ENCODE measurements around the gene SIM2.

DNA sequence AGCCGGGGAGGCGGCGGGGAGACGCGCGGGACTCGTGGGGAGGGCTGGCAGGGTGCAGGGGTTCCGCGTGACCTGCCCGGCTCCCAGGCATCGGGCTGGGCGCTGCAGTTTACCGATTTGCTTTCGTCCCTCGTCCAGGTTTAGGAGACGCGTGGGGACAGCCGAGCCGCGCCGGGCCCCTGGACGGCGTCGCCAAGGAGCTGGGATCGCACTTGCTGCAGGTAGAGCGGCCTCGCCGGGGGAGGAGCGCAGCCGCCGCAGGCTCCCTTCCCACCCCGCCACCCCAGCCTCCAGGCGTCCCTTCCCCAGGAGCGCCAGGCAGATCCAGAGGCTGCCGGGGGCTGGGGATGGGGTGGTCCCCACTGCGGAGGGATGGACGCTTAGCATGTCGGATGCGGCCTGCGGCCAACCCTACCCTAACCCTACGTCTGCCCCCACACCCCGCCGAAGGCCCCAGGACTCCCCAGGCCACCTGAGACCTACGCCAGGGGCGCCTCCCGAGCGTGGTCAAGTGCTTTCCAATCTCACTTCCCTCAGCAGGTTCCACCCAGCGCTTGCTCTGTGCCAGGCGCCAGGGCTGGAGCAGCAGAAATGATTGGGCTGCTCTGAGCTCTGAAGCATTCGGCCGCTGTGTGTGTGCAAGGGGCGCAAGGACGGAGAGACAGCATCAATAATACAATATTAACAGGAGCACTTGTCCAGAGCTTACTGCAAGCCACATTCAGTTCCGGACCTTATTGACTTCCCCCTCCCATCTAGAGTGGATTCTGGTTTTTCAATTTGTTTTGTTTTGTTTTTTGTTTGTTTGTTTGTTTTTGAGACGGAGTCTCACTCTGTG lies 10.3 kb downstream of the SIM2 start:
- TF ChIP-seq, protein P1, sequence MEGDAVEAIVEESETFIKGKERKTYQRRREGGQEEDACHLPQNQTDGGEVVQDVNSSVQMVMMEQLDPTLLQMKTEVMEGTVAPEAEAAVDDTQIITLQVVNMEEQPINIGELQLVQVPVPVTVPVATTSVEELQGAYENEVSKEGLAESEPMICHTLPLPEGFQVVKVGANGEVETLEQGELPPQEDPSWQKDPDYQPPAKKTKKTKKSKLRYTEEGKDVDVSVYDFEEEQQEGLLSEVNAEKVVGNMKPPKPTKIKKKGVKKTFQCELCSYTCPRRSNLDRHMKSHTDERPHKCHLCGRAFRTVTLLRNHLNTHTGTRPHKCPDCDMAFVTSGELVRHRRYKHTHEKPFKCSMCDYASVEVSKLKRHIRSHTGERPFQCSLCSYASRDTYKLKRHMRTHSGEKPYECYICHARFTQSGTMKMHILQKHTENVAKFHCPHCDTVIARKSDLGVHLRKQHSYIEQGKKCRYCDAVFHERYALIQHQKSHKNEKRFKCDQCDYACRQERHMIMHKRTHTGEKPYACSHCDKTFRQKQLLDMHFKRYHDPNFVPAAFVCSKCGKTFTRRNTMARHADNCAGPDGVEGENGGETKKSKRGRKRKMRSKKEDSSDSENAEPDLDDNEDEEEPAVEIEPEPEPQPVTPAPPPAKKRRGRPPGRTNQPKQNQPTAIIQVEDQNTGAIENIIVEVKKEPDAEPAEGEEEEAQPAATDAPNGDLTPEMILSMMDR (IDR thresholded peaks at IDR 0.05) = no peak
- no peak for TF ChIP-seq EZH2 (IDR thresholded peaks at IDR 0.05; ENCODE audit: borderline replicate concordance, insufficient read depth, low read depth, low read length, poor library complexity, severe bottlenecking)

Measured in B cell (primary cell).